B cell (primary cell): ENCODE data around the gene CEP63.

Experiments
- EZH2 ChIP-seq: IDR thresholded peaks from 2 replicates; pipeline ENCODE4 v1.6.1; 2012; ENCODE audit warnings: borderline replicate concordance, low read depth, mild to moderate bottlenecking, moderate library complexity, low read length; ENCODE audit not compliant: insufficient read depth, poor library complexity, severe bottlenecking
- TF ChIP-seq, protein P1 (sequence below): fragments of 200-600 bp; IDR thresholded peaks from one replicate; pipeline ENCODE4 v1.8.0; 2022; ENCODE audit warnings: antibody characterized with exemption, mild to moderate bottlenecking

- TF ChIP-seq EZH2, result no peak
- TF ChIP-seq, protein P1, sequence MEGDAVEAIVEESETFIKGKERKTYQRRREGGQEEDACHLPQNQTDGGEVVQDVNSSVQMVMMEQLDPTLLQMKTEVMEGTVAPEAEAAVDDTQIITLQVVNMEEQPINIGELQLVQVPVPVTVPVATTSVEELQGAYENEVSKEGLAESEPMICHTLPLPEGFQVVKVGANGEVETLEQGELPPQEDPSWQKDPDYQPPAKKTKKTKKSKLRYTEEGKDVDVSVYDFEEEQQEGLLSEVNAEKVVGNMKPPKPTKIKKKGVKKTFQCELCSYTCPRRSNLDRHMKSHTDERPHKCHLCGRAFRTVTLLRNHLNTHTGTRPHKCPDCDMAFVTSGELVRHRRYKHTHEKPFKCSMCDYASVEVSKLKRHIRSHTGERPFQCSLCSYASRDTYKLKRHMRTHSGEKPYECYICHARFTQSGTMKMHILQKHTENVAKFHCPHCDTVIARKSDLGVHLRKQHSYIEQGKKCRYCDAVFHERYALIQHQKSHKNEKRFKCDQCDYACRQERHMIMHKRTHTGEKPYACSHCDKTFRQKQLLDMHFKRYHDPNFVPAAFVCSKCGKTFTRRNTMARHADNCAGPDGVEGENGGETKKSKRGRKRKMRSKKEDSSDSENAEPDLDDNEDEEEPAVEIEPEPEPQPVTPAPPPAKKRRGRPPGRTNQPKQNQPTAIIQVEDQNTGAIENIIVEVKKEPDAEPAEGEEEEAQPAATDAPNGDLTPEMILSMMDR, result no peak
Measured at GRCh38 chr3:134608023-134608770, 122.3 kb downstream of the CEP63 start.
